Gastroesophageal sphincter (tissue), 4 donors: ENCODE data around the gene CEBPA. TPM values are rescaled to one million over a fixed set of nuclear protein-coding genes. Genes with fewer than 3 reads are reported as not detected.

Experiments
- ATAC-seq: fragments of 150-250 bp; one replicate; pipeline ENCODE4 v1.9.1; 2016; ENCODE audit warnings: mild to moderate bottlenecking, moderate library complexity
- H3K27ac ChIP-seq, 4 donors: fragments of 200-600 bp; sonication (generic) in 3 of 4; 1 replicate in 3 of 4; 2 replicates in 1 of 4; pipeline ENCODE4 v1.5.1; 2016 to 2019
- H3K27me3 ChIP-seq: fragments of 200-600 bp; sonication (generic); one replicate; pipeline ENCODE4 v1.5.1; 2019
- H3K36me3 ChIP-seq, 2 donors: fragments of 200-600 bp; sonication (generic); one replicate each; pipeline ENCODE4 v1.5.1; 2019; ENCODE audit warnings: control low read depth in 1 of 2
- H3K4me1 ChIP-seq, 3 donors: fragments of 200-600 bp; sonication (generic); 1 replicate in 2 of 3; 2 replicates in 1 of 3; pipeline ENCODE4 v1.5.1; 2016 to 2019; ENCODE audit warnings: control low read depth in 2 of 3
- H3K4me3 ChIP-seq, 2 donors: fragments of 200-600 bp; sonication (generic); one replicate each; pipeline ENCODE4 v1.5.1; 2019; ENCODE audit warnings: mild to moderate bottlenecking in 1 of 2, moderate library complexity in 1 of 2
- H3K9me3 ChIP-seq, 3 donors: fragments of 200-600 bp; sonication (generic); one replicate each; pipeline ENCODE4 v1.5.1; 2017 to 2019; ENCODE audit warnings: control low read depth in 2 of 3
- EP300 ChIP-seq: sonication (generic); formaldehyde crosslinking; IDR thresholded peaks from one replicate; pipeline ENCODE4 v1.6.1; 2017; ENCODE audit warnings: antibody characterized with exemption, mild to moderate bottlenecking
- POLR2A ChIP-seq, 2 donors: fragments of 450-650 bp; IDR thresholded peaks; one replicate each; pipeline ENCODE4 v1.6.1; 2017; ENCODE audit warnings: antibody characterized with exemption in 2 of 2, mild to moderate bottlenecking in 2 of 2, moderate library complexity in 1 of 2
- POLR2AphosphoS5 ChIP-seq: sonication (generic); formaldehyde crosslinking; IDR thresholded peaks from one replicate; pipeline ENCODE4 v1.6.1; 2017; ENCODE audit warnings: antibody characterized with exemption
- WGBS, 2 donors: methylation state at CpG; one replicate each; pipeline ENCODE4 v1.1.5; 2018; ENCODE audit warnings: low coverage in 1 of 2; 5-methylcytosine and 5-hydroxymethylcytosine counted together
- total RNA-seq, 4 donors: library from RNA; depleted of rRNA; stranded (reverse); fragments of >200 nt; gene quantifications; one replicate each; pipeline ENCODE4 v1.1.0, GENCODE V29; 2016
- TF ChIP-seq, protein P1 (sequence below), 4 experiments: fragments of 200-600 bp in 2 of 4; fragments of 450-650 bp in 2 of 4; sonication (generic) in 1 of 4; IDR thresholded peaks; one replicate each; pipeline ENCODE4 v1.5.1; 2017 to 2019; ENCODE audit warnings: antibody characterized with exemption in 4 of 4, mild to moderate bottlenecking in 2 of 4, moderate library complexity in 2 of 4

CEBPA gene
- total RNA-seq, 4 donors from 2014 or later, result 7.0 to 11.3 (median 9.0) TPM

DNA sequence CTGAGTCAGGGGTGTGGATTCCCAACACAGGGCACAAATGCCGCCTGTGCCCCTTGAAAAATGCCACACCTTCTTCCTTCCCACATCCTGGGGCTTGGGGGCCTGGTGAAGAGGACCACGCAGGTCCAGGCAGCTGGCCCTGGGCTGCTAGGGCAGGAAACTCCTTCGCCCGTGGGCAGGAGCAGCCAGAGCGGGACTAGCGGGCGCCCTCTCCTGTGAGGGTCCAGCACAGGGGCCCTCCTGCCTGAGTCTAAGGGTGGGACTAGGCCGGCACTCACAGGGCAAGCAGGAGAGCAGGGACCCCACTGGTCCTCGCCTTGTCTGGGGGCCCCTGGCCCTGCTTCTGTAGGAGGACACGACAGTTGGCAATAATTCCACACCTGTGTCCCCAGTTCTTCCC, 7.5 kb upstream of the CEBPA start:
- H3K4me1 ChIP-seq, result peaks cover 0 to 2% (median 0%) of the 10 kb centered on the region in 3 donors
- no peak for ATAC-seq
- H3K36me3 ChIP-seq, result no peaks in the 10 kb centered on the region
- no peak for TF ChIP-seq POLR2A (IDR thresholded peaks at IDR 0.05)
- TF ChIP-seq, protein P1, sequence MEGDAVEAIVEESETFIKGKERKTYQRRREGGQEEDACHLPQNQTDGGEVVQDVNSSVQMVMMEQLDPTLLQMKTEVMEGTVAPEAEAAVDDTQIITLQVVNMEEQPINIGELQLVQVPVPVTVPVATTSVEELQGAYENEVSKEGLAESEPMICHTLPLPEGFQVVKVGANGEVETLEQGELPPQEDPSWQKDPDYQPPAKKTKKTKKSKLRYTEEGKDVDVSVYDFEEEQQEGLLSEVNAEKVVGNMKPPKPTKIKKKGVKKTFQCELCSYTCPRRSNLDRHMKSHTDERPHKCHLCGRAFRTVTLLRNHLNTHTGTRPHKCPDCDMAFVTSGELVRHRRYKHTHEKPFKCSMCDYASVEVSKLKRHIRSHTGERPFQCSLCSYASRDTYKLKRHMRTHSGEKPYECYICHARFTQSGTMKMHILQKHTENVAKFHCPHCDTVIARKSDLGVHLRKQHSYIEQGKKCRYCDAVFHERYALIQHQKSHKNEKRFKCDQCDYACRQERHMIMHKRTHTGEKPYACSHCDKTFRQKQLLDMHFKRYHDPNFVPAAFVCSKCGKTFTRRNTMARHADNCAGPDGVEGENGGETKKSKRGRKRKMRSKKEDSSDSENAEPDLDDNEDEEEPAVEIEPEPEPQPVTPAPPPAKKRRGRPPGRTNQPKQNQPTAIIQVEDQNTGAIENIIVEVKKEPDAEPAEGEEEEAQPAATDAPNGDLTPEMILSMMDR (IDR thresholded peaks at IDR 0.05), result no peak
- TF ChIP-seq EP300, result no peak
- no peak for TF ChIP-seq POLR2AphosphoS5
- 79 to 80% methylated on average over 3 to 4 of the region's 10 CpGs for WGBS, 2 donors
- H3K9me3 ChIP-seq, result no peaks in the 10 kb centered on the region
- H3K27ac ChIP-seq, result no peak overlapping the region
- H3K4me3 ChIP-seq, result no peak overlapping the region
- peaks cover 33% of the 10 kb centered on the region for H3K27me3 ChIP-seq

DNA sequence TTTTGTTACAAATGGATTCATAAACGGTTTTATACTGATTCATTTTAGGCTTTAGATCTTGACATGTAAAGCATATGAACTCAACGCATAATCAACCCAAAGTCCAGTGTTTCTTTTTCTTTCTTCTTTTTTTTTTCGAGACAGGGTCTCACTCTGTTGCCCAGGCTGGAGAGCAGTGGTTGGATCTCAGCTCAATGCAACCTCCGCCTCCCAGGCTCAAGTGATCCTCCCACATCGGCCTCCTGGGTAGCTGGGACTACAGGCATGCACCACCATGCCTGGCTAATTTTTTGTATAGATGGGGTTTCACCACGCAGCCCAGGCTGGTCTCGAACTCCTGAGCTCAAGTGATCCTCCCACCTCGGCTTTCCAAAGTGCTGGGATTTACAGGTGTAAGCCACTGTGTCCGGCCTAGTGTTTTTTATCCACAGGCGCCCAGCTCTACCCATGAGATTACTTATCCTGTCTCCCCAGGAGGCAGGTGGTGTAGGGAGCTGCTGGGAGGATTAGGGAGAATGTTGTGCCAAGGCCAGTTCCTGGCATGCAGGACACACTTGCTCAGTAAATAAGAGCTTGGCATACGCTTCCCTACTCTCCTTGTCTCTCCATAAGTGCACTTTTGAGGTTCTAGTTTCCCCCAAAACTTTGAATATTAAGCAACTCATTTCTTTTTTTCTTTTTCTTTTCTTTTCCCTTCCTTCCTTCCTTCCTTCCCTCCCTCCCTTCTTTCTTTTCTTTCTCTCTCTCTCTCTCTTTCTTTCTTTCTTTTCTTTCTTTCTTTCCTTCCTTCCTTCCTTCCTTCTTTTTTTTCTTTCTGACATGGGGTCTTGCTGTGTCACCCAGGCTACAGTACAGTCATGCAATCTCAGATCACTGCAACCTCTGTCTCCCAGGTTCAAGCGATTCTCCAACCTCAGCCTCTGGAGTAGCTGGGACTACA, 4.8 kb upstream of the CEBPA start:
- H3K4me1 ChIP-seq, result peaks cover 0 to 24% (median 6%) of the 10 kb centered on the region in 3 donors
- H3K4me3 ChIP-seq, result no peak overlapping the region
- 87 to 94% methylated on average over 6 to 12 of the region's 12 CpGs for WGBS, 2 donors
- H3K36me3 ChIP-seq, result no peaks in the 10 kb centered on the region
- TF ChIP-seq, protein P1 (IDR thresholded peaks at IDR 0.05), result no peak
- TF ChIP-seq EP300 (no peak), POLR2AphosphoS5 (no peak), POLR2A (IDR thresholded peaks at IDR 0.05) (no peak)
- H3K27me3 ChIP-seq, result peaks cover 26% of the 10 kb centered on the region
- no peaks in the 10 kb centered on the region for H3K9me3 ChIP-seq
- ATAC-seq, result no peak
- no peak overlapping the region for H3K27ac ChIP-seq

DNA sequence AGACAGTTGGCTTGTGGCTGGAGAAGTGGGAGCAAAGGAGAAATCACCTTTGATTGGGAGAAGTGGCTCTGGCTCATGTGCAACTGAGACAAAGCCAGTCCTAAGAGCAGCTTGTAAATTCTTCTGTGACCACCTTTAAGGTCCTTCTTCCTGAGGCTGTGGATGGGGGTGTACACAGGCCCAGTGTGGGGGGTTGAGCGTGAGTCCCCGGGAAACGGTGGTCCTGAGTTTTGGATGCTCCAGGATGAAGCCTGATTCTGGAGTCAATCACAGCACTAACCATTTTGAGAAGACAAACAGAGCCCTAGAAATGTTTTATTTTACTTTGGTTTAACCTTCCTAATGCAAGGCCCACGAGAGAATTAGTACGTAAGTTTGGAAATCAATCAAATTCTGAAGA, 3.9 kb upstream of the CEBPA start:
- WGBS, 2 donors, result 86 to 100% methylated on average over 2 to 5 of the region's 5 CpGs
- ATAC-seq, result no peak

DNA sequence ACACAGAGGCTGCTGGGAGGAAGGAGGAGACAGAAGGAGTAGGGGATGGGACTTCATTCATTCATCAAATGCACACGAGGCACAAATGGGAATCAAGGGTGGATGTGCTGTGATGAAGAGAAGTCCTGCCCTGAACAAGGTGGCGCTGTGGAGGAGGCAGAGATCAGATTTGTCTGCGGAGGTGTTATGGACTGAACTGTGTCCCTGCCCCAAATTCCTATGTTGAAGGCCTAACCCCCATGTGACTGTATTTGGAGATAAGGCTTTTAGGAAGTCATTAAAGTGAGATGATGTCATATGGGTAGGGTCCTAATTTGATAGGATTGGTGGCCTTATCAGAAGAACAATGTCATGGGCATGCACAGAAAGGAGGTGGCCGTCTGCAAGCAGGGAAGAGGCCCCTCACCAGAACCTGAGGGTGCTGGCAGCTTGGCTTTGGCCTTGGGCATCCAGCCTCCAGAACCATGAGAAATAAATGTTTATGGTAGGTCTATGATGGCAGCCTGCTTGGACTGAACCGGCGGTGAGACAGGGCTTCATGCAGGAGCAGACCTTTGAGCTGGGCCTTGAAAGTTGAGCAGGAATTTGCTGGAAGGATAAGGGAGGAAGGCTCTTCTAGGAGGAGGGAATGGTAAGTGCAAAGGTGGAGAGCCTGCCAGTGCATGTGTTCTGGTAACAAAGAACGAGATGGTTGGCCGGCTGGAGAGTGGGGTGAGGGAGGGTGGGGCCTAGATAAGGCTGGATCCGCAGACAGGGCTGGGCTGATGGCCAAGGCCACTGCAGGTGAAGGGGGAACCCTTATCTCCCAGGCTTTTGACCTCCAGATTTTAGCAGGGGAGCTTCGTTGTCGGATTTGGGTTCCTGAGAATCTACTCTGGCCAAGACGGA, 2.7 kb upstream of the CEBPA start:
- no peaks in the 10 kb centered on the region for H3K36me3 ChIP-seq
- TF ChIP-seq EP300 (no peak), POLR2AphosphoS5 (no peak), POLR2A (IDR thresholded peaks at IDR 0.05) (no peak)
- TF ChIP-seq, protein P1 (IDR thresholded peaks at IDR 0.05), result no peak
- no peak for ATAC-seq
- no peak overlapping the region for H3K4me3 ChIP-seq
- 86 to 100% methylated on average over 3 to 11 of the region's 12 CpGs for WGBS, 2 donors
- H3K27me3 ChIP-seq, result peaks cover 20% of the 10 kb centered on the region
- H3K27ac ChIP-seq, result peak overlapping the region in 3 of 4 donors; percentile 87 to 90 (median 89)
- H3K9me3 ChIP-seq, result no peaks in the 10 kb centered on the region
- peaks cover 0 to 45% (median 17%) of the 10 kb centered on the region in 3 donors for H3K4me1 ChIP-seq

More for the DNA sequence above, 3.9 kb upstream of the CEBPA start:
- Histone ChIP-seq H3K27me3 (peaks cover 20% of the 10 kb centered on the region), H3K36me3 (no peaks in the 10 kb centered on the region), H3K9me3 (no peaks in the 10 kb centered on the region), H3K27ac (no peak overlapping the region), H3K4me3 (no peak overlapping the region), H3K4me1 (peaks cover 0 to 34% (median 7%) of the 10 kb centered on the region in 3 donors)
- no peak for TF ChIP-seq EP300

DNA sequence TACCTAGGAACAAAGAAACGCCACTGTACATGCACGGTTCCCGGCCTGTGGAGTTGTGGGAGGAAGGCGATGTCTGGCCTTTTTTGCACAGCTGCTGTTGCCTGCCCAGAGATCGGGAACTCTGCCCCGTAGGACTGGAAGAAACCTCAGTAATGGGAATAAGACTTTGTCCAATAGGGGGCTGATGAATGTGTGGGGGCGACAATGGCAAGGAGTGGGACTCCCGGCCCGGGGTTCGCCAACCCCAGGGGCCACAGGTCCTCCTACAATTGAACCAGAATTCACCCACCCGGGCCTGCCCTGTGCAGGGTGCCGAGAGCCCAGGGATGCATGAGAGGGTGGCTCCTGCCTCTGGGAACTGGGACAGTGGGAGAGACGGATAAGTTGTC, 2.0 kb upstream of the CEBPA start:
- 26 to 30% methylated on average over 3 to 6 of the region's 13 CpGs for WGBS, 2 donors
- Histone ChIP-seq H3K9me3 (no peaks in the 10 kb centered on the region), H3K4me3 (peak overlapping the region in 1 of 2 donors; percentile 80), H3K4me1 (peaks cover 0 to 52% (median 17%) of the 10 kb centered on the region in 3 donors), H3K36me3 (no peaks in the 10 kb centered on the region), H3K27me3 (peaks cover 21% of the 10 kb centered on the region), H3K27ac (peak overlapping the region in 3 of 4 donors; percentile 87 to 90 (median 89))
- TF ChIP-seq POLR2AphosphoS5 (no peak), POLR2A (IDR thresholded peaks at IDR 0.05) (no peak), EP300 (no peak)
- TF ChIP-seq, protein P1 (IDR thresholded peaks at IDR 0.05), result no peak
- ATAC-seq, result no peak
